T-helper 17 cell (primary cell): ENCODE measurements around the gene IMMP2L. TPM values are rescaled to one million over a fixed set of nuclear protein-coding genes. Genes with fewer than 3 reads are reported as not detected.

Source experiments
- ATAC-seq: fragments of 150-1000 bp; cut with Tn5 transposase; 2 replicates; pipeline ENCODE4 v1.10.0; 2021; ENCODE audit warnings: mild to moderate bottlenecking, moderate library complexity
- DNase-seq, 3 donors: peaks; one replicate each; pipeline versions ENCODE4 v3.0.0 to v3.0.0-alpha.2; 2020 to 2021
- H3K9me3 ChIP-seq: one replicate; pipeline ENCODE4 v1.7.0; 2013; ENCODE audit warnings: low read length, mild to moderate bottlenecking; ENCODE audit not compliant: control insufficient read depth, poor library complexity, severe bottlenecking
- H3K27ac Mint-ChIP-seq: one replicate; pipeline ENCODE4 v1.8.0; 2022; ENCODE audit warnings: mild to moderate bottlenecking, moderate library complexity, mixed read lengths
- H3K27me3 Mint-ChIP-seq: one replicate; pipeline ENCODE4 v1.8.0; 2022; ENCODE audit warnings: mixed read lengths
- H3K36me3 Mint-ChIP-seq: one replicate; pipeline ENCODE4 v1.8.0; 2022; ENCODE audit warnings: low read depth, mixed read lengths
- H3K4me1 Mint-ChIP-seq: one replicate; pipeline ENCODE4 v1.8.0; 2022; ENCODE audit warnings: mild to moderate bottlenecking, mixed read lengths
- H3K4me3 Mint-ChIP-seq: one replicate; pipeline ENCODE4 v1.8.0; 2022; ENCODE audit warnings: mild to moderate bottlenecking, moderate library complexity, mixed read lengths
- total RNA-seq, 4 donors: library from RNA in 2 of 4; stranded (reverse) in 2 of 4; gene quantifications; one replicate each; pipeline ENCODE4 v1.2.3 and lab custom pipeline; 2022 to 2026

The IMMP2L gene
- total RNA-seq, 2 donors from 2014 or later: 17.9 to 19.9 TPM

GRCh38 chr7:111202321-111202720 is 360.0 kb downstream of the IMMP2L start:
- ATAC-seq (no peak), DNase-seq (no peak)
- H3K9me3 ChIP-seq: no peaks in the 10 kb centered on the region
- Mint-ChIP-seq H3K4me3 (no peak overlapping the region), H3K27ac (no peak overlapping the region), H3K4me1 (peaks cover 3% of the 10 kb centered on the region), H3K27me3 (no peaks in the 10 kb centered on the region), H3K36me3 (peaks cover 2% of the 10 kb centered on the region)

- no peak overlapping the region for H3K4me3 Mint-ChIP-seq
- H3K27ac Mint-ChIP-seq: no peak overlapping the region
- H3K4me1 Mint-ChIP-seq: peaks cover 3% of the 10 kb centered on the region
- ATAC-seq (no peak), DNase-seq (no peak)
- no peaks in the 10 kb centered on the region for H3K27me3 Mint-ChIP-seq
- no peaks in the 10 kb centered on the region for H3K9me3 ChIP-seq
- peaks cover 2% of the 10 kb centered on the region for H3K36me3 Mint-ChIP-seq
Observed at GRCh38 chr7:111199643-111200042, 362.6 kb downstream of the IMMP2L start.

- no peaks in the 10 kb centered on the region for H3K27me3 Mint-ChIP-seq
- no peaks in the 10 kb centered on the region for H3K9me3 ChIP-seq
- peaks cover 2% of the 10 kb centered on the region for H3K36me3 Mint-ChIP-seq
- ATAC-seq (no peak), DNase-seq (no peak)
- H3K4me1 Mint-ChIP-seq: peaks cover 3% of the 10 kb centered on the region
- H3K4me3 Mint-ChIP-seq: no peak overlapping the region
- no peak overlapping the region for H3K27ac Mint-ChIP-seq
Observed at GRCh38 chr7:111198255-111198654, 364.0 kb downstream of the IMMP2L start.

- DNase-seq: no peak
- Mint-ChIP-seq H3K27me3 (no peaks in the 10 kb centered on the region), H3K4me3 (no peak overlapping the region), H3K27ac (no peak overlapping the region), H3K36me3 (no peaks in the 10 kb centered on the region), H3K4me1 (peaks cover 3% of the 10 kb centered on the region)
- no peaks in the 10 kb centered on the region for H3K9me3 ChIP-seq
- ATAC-seq: no peak
Observed at GRCh38 chr7:111196655-111197054, 365.6 kb downstream of the IMMP2L start.

GRCh38 chr7:111192614-111193413 is 369.5 kb downstream of the IMMP2L start:
- no peak for ATAC-seq
- H3K4me3 Mint-ChIP-seq: no peak overlapping the region

GRCh38 chr7:111190804-111191203 is 371.5 kb downstream of the IMMP2L start:
- Mint-ChIP-seq H3K36me3 (no peaks in the 10 kb centered on the region), H3K27ac (no peak overlapping the region), H3K4me3 (no peak overlapping the region), H3K4me1 (no peaks in the 10 kb centered on the region), H3K27me3 (no peaks in the 10 kb centered on the region)
- no peaks in the 10 kb centered on the region for H3K9me3 ChIP-seq
- DNase-seq (no peak), ATAC-seq (no peak)

More at GRCh38 chr7:111192614-111193413, 369.5 kb downstream of the IMMP2L start:
- Mint-ChIP-seq H3K27ac (no peak overlapping the region), H3K36me3 (no peaks in the 10 kb centered on the region), H3K27me3 (no peaks in the 10 kb centered on the region), H3K4me1 (no peaks in the 10 kb centered on the region)
- no peaks in the 10 kb centered on the region for H3K9me3 ChIP-seq
- no peak for DNase-seq

- H3K27ac Mint-ChIP-seq: no peak overlapping the region
- H3K36me3 Mint-ChIP-seq: no peaks in the 10 kb centered on the region
- no peaks in the 10 kb centered on the region for H3K9me3 ChIP-seq
- no peak for DNase-seq
- H3K27me3 Mint-ChIP-seq: no peaks in the 10 kb centered on the region
- no peak overlapping the region for H3K4me3 Mint-ChIP-seq
- no peak for ATAC-seq
- no peaks in the 10 kb centered on the region for H3K4me1 Mint-ChIP-seq
Observed at GRCh38 chr7:111184987-111185386, 377.3 kb downstream of the IMMP2L start.

GRCh38 chr7:111183321-111183720 is 379.0 kb downstream of the IMMP2L start:
- no peak for ATAC-seq
- no peaks in the 10 kb centered on the region for H3K9me3 ChIP-seq
- Mint-ChIP-seq H3K36me3 (no peaks in the 10 kb centered on the region), H3K4me3 (no peak overlapping the region), H3K27ac (no peak overlapping the region), H3K4me1 (no peaks in the 10 kb centered on the region), H3K27me3 (no peaks in the 10 kb centered on the region)
- DNase-seq: no peak

- peaks cover 10% of the 10 kb centered on the region for H3K4me1 Mint-ChIP-seq
- no peak overlapping the region for H3K27ac Mint-ChIP-seq
- H3K9me3 ChIP-seq: no peaks in the 10 kb centered on the region
- no peaks in the 10 kb centered on the region for H3K27me3 Mint-ChIP-seq
- H3K4me3 Mint-ChIP-seq: no peak overlapping the region
- ATAC-seq: no peak
- no peak for DNase-seq
- H3K36me3 Mint-ChIP-seq: no peaks in the 10 kb centered on the region
Observed at GRCh38 chr7:111180338-111180737, 382.0 kb downstream of the IMMP2L start.

- Mint-ChIP-seq H3K4me3 (no peak overlapping the region), H3K27ac (no peak overlapping the region), H3K27me3 (no peaks in the 10 kb centered on the region), H3K36me3 (no peaks in the 10 kb centered on the region), H3K4me1 (peaks cover 10% of the 10 kb centered on the region)
- no peaks in the 10 kb centered on the region for H3K9me3 ChIP-seq
- ATAC-seq (no peak), DNase-seq (no peak)
Observed at GRCh38 chr7:111175908-111176441, 386.3 kb downstream of the IMMP2L start.

- Mint-ChIP-seq H3K4me3 (no peak overlapping the region), H3K27ac (no peak overlapping the region), H3K36me3 (no peaks in the 10 kb centered on the region), H3K4me1 (peaks cover 10% of the 10 kb centered on the region), H3K27me3 (no peaks in the 10 kb centered on the region)
- ATAC-seq: no peak
- H3K9me3 ChIP-seq: no peaks in the 10 kb centered on the region
- DNase-seq: no peak
Observed at GRCh38 chr7:111174510-111174909, 387.8 kb downstream of the IMMP2L start.

- DNase-seq: no peak
- Mint-ChIP-seq H3K27ac (no peak overlapping the region), H3K4me3 (no peak overlapping the region), H3K36me3 (no peaks in the 10 kb centered on the region), H3K4me1 (peaks cover 10% of the 10 kb centered on the region), H3K27me3 (no peaks in the 10 kb centered on the region)
- H3K9me3 ChIP-seq: no peaks in the 10 kb centered on the region
- no peak for ATAC-seq
Observed at GRCh38 chr7:111173990-111174389, 388.3 kb downstream of the IMMP2L start.

- no peak for DNase-seq
- H3K27ac Mint-ChIP-seq: no peak overlapping the region
- H3K4me1 Mint-ChIP-seq: peaks cover 10% of the 10 kb centered on the region
- ATAC-seq: no peak
- no peaks in the 10 kb centered on the region for H3K9me3 ChIP-seq
- no peaks in the 10 kb centered on the region for H3K36me3 Mint-ChIP-seq
- no peak overlapping the region for H3K4me3 Mint-ChIP-seq
- H3K27me3 Mint-ChIP-seq: no peaks in the 10 kb centered on the region
Observed at GRCh38 chr7:111173528-111173927, 388.8 kb downstream of the IMMP2L start.
